Measurements from ENCODE around the gene KLF11. TPM values are rescaled to one million over a fixed set of nuclear protein-coding genes. Genes with fewer than 3 reads are reported as not detected.

The KLF11 gene
- total and polyA plus RNA-seq, 2 of the 8 experiments (the other 6 are each of a cell fraction or from before 2014, with no cell fraction given), result 6.4 to 10.1 TPM

- TF ChIP-seq ATF2 (IDR thresholded peaks at IDR 0.05; ENCODE audit: low read length), result no peak
These were observed 26.5 kb upstream of the KLF11 start (continued) for GRCh38 chr2:10016802-10017258.
